Fibroblast of skin of left biceps (primary cell): ENCODE measurements around the gene EML2.
"Not testable (repeated sequence)": the region's sequence is repeated elsewhere in the genome, so short reads cannot be mapped to it uniquely, and the experiment has no call there.

Source experiments
- DNase-seq, 2 experiments: peaks; one replicate each; pipeline ENCODE4 v3.0.0-alpha.2; 2013; ENCODE audit warnings: low read depth in 2 of 2

The EML2 gene, protein sequence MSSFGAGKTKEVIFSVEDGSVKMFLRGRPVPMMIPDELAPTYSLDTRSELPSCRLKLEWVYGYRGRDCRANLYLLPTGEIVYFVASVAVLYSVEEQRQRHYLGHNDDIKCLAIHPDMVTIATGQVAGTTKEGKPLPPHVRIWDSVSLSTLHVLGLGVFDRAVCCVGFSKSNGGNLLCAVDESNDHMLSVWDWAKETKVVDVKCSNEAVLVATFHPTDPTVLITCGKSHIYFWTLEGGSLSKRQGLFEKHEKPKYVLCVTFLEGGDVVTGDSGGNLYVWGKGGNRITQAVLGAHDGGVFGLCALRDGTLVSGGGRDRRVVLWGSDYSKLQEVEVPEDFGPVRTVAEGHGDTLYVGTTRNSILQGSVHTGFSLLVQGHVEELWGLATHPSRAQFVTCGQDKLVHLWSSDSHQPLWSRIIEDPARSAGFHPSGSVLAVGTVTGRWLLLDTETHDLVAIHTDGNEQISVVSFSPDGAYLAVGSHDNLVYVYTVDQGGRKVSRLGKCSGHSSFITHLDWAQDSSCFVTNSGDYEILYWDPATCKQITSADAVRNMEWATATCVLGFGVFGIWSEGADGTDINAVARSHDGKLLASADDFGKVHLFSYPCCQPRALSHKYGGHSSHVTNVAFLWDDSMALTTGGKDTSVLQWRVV

DNA sequence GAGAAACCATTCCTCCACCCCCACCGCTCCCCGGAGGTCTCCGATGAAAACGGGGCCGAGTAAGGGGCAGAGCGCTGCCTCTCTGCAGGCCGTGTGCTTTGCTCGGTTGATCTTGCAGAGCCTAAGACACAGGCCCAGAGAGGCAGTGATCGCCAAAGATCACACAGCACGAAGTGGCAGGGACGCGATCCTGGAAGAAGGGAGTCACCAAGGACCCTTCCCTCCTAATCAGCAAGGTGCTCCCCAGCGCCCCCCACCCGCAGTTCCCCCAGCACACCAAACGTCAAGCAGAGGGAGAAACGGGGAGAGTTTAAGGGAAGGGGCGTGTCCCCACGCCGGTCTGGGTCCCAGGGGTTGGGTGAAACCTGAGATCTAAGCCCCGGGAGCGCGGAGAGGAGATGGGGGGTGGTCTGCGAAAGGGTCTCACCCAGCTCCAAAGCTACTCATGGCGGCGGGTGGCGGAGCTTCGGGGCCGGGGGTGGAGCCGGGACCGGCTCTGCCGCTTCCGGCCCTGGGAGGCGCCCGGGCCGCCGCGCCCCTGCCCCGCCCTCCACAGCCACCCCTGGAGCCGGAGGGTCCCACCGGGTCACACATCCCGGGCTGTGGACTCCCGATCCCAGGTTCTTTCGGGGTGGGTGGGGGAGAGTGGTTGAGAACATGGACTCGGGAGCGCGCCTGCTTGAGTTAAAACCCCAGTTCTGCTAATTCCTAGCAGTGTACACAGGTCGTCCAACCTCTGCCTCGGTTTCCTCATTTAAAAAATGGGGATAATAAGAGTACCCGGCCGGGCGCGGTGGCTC is at the start of gene EML2:
TSS of gene EML2 (minus strand) at position 468 of the 800 bp plus-strand sequence. CDS start at position 447, 21 bp downstream.
- no peak for DNase-seq

DNA sequence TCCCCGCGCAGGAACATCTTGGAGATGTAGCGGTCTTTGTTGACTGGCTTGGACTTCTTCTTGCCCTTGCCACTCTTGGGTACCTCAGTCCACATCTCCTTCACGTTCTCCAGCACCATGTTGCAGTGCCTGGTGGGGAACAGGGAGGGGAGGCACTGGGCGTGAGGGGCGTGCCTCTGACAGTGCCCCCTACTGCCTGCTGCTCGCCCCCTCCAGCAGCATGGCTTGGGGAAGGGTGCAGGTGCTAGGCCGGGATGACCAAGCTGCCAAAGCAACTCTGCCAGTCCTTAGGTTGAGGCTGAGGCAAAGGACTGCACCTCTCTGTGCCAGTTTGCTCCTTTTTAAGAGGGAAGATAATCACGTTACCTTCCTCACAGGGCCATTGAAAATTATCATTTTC is 48.4 kb upstream of the EML2 start:
- DNase-seq = no peak

DNA sequence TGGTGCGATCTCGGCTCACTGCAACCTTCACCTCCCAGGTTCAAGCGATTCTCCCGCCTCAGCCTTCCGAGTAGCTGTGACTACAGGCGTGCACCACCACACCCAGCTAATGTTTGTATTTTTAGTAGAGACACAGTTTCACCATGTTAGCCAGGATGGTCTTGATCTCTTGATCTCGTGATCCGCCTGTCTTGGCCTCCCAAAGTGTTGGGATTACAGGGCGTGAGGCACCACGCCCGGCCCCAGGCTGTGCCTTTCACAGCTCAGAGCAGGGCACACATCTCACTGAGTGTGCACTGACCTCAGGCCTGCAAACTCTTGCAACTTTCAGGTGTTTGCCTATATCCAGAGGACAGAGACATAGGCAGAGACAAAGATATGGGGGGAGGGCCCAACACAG is 45.8 kb upstream of the EML2 start:
- not testable (repeated sequence) for DNase-seq

DNA sequence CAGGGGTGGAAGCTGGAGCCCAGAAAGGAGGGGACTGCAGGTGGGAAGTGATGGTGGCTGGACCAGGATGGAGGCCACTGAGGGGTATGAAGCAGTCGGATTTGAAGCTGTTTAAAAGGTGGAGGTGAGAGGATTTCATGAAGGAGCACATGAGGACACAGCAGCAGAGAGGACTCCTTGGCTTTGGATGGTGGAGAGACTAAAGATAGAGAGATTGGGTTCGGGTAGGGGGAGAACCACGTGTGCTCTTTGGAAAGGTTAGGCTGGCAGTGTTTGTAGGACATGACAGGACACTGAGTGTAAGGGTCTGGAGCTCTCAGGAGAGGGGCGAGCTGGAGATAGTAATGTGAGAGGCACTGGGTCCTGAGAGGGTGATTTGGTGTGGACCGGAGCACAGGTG is 43.7 kb upstream of the EML2 start:
- no peak for DNase-seq

DNA sequence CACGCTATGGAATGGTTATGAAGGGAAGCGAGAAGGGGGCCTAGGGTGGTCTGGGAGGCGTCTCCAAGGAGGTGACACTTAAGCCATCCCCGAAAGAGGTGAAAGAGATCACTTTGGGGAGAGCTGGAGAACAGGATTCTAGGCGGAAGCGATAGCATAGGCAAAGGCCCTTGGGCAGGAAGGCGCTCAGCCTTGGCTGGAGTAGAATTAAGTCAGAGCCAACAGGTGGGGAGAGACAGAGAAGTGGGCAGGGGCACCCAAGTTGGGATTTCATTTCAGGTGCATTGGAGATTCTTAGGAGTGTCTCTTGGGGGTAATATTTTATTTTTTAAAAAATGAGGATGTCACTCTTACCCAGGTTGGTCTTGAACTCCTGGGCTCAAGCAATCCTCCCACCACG is 42.9 kb upstream of the EML2 start:
- DNase-seq = no peak

DNA sequence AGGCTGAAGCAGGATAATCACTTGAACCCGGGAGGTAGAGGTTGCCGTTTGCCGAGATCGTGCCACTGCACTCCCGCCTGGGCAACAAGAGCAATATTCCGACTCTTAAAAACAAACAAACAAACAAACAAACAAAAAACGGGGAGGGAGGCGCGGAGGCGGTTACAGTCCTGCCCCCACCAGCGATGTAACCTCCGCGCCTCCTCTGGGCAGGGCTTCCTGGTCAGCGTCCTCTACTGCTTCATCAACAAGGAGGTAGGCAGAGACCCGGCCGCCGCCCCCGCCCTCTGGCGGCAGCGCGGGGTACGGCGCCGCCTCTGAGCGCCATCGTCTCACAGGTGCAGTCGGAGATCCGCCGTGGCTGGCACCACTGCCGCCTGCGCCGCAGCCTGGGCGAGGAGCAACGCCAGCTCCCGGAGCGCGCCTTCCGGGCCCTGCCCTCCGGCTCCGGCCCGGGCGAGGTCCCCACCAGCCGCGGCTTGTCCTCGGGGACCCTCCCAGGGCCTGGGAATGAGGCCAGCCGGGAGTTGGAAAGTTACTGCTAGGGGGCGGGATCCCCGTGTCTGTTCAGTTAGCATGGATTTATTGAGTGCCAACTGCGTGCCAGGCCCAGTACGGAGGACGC is 42.3 kb upstream of the EML2 start:
- peak in 1 of 2 experiments; percentile 32 for DNase-seq

DNA sequence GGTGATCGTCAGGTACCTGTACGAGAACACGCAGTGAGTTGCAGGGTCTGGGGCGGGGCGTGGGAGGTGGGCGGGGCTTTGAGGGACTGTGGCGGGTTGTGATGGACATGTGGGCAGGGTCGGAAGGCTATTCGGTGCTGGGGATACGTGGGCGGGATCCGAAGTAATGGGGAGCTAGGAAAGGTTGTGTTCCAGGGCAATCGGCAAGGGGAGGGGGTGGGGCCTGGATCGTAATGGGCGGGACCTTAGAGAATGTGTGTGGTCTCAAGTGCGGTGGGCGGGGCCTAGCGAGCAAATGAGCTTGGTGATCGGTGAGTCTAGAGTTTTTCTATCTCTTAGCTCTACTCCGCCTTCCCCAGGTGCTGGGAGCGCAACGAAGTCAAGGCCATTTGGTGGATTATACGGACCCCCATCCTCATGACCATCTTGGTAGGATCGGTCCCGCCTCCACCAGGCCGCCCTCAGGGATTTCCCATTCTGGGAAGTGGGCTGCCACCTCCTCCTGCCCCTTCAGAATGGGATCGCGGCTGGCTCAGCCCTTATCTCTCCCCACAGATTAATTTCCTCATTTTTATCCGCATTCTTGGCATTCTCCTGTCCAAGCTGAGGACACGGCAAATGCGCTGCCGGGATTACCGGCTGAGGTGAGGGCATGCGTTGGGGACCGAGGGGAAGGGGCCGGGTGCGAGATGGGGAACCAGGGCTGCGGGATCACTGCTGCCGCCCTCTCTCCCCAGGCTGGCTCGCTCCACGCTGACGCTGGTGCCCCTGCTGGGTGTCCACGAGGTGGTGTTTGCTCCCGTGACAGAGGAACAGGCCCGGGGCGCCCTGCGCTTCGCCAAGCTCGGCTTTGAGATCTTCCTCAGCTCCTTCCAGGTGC is 38.4 kb upstream of the EML2 start:
- DNase-seq = peak in 1 of 2 experiments; percentile 20

DNA sequence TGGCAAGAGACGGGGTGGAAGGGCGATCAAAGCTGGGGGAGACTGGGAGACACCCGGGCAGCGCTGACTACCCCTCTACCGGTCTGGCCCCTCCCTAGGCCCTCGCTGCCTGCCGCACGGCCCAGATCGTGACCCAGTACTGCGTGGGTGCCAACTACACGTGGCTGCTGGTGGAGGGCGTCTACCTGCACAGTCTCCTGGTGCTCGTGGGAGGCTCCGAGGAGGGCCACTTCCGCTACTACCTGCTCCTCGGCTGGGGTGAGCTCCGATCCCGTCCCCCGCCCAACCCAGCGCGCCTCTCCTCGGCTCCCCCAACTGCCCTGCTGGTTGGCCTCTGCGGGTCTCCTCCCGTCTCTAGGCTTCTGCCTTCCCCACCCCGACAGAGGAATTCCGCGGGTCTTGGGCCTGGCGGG is 37.7 kb upstream of the EML2 start:
- no peak for DNase-seq

DNA sequence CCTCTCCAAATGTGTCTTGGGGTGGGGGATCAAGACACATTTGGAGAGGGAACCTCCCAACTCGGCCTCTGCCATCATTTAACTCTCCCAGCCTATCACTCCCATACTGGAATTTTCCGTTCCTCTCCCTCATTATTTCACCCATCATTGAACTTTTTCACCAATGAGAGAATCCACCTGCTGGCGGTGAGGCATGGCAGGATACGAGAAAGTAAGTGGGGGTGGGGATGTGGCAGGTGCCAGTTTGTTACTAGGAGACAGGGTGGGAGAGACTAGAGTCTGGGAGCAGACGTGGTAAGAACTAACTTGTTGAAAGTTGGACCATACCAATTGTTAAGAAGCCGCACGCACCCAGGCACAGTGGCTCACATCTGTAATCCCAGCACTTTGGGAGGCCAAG is 35.7 kb upstream of the EML2 start:
- DNase-seq = no peak

DNA sequence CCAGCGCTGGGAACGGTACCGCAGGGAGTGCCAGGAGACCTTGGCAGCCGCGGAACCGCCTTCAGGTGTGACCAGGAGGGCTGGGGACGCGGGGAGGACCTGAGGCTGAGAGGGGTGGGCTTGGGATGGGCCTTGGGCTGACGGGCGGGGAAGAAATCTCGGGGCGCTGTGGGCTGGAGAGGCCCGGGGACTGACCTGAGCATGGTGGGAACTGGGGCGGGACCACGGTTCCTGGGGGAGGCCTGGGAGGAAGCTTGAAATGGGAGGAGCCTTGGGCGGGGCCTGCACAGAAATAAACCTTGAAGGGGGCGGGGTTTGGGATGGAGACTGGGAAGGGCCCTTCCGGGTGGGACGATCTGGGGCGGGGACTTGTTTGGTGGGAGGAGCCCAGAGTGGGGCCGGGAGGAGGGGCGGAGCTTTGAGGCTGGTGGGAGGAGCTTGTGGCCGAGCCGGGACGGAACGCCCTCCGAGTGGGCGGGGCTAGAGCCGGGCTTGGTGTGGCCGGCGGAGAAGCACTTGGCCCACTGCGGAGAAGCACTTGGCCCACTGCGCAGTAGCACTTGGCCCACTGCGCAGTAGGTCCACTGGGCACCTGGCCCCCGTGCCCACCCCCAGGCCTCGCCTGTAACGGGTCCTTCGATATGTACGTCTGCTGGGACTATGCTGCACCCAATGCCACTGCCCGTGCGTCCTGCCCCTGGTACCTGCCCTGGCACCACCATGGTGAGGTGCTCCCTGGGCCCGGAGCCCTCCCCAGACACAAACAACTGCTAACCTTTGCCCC is 31.7 kb upstream of the EML2 start:
- DNase-seq = peak in 1 of 2 experiments; percentile 39

DNA sequence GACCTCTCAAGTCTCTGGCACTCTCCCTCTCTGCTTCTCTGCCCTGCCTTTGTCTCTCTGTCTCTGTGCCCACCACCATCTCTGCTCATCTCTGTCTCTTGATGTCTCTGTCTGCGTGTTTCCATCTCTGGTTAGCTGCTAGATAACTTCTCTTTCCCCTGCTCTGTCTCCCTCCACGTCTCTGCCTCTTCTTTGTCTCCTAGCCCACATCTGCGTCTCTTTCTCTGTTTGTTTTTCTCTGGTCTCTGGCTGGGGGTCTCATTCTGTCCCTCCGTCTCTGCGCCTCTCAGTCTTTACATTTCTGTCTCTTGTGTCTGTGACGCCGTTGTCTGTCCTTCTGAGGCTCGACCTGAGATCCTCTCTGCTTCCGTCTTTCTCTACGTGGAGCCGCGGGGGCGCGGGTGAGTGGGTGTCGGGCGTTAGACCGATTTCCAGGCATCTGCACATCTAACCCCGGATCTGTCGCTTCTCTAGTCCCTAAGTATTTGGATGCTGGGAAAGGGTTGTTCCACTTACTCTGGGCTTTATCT is 29.2 kb upstream of the EML2 start:
- no peak for DNase-seq

DNA sequence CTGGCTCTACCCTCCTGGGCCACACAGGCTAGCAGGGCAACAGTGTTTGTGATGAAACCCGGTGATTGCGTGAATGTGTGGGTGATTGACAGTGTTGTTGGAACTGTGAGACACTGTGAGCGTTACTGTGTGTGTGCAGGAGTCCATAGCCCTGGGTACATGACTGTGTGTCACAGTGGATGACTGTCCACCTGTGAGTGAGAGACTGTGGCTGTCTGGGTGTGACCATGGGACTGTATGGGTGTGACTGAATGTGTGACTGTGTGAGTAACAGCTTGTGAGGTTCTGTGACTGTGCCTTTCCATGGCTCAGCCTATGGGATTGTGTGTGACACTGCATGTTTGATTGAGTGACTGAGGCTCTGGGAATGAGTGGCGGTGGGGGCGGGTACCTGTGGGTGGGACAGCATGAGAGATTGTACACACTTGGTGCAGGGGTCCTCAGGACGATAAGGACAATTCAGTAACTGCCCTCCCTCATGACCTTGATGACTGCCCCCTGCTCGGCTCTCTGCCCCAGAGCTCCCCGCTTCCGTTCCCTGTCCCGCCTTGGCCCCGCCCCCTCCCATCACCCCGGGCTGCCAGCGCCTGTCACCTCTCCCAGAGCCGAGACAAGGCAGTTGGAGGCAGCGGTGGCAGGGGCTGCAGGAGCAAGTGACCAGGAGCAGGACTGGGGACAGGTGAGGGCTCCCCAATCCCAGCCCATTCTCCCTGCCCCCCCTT is 28.6 kb upstream of the EML2 start, which contains the start of gene GIPR:
TSS of gene GIPR (plus strand) at position 602 of the 722 bp plus-strand sequence. CDS start 1,300 bp downstream, outside the sequence.
- DNase-seq = no peak

DNA sequence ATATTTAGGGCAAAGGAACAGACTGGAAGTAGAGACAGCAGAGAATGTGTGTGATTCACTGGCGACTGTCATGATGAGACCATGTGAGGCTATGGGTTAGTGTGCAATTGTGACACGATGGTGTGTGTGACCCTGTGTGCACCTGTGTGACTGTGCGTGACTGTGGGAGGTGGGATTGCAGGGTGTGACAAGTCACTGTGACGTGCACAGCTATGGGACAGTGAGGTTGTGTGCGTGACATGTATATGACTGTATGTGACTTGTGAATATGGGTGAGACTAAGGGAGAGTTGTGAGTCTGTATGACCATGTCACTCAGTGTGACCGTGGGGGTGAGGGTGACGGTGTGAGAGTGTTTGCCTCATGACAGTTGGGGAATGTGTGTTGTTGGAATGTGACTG is 25.4 kb upstream of the EML2 start:
- no peak for DNase-seq

DNA sequence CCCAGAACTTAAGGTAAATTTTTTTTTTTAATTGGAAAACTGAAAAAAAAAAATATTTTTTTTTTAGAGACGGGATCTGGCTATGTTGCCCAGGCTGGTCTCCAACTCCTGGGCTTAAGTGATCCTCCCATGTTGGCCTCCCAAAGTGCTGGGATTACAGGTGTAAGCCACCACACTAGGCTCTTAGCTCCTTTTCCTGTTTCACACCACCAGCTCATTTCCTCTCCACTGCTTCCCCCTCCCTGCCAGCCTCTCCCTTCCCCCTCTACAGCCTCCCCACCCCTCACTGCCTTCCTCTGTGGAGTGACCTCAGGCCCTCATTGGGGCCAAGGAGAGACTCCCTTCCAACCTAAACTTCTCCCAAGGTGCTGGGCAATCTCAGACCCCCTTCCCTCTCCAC is 24.6 kb upstream of the EML2 start:
- DNase-seq = no peak

DNA sequence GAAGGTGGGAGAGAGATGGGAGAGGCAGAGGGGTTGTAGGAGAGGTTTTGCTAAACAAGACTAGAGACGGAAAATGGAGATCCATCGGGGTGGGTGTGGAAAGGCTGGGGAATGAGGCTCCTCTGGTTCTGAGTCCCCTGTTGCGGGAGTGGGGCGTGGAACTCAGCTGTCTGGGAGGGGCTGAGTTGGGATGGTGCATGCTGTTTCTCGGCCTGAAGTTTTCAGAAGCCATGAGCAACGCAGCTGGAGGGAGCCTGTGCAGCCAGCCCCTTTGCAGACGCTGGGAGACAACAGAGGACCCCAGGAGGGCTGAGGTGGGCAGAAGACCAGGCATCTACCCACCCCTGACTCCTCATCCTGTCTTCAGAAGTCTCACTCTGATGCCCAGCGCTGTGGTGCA is 21.4 kb upstream of the EML2 start:
- DNase-seq = no peak

DNA sequence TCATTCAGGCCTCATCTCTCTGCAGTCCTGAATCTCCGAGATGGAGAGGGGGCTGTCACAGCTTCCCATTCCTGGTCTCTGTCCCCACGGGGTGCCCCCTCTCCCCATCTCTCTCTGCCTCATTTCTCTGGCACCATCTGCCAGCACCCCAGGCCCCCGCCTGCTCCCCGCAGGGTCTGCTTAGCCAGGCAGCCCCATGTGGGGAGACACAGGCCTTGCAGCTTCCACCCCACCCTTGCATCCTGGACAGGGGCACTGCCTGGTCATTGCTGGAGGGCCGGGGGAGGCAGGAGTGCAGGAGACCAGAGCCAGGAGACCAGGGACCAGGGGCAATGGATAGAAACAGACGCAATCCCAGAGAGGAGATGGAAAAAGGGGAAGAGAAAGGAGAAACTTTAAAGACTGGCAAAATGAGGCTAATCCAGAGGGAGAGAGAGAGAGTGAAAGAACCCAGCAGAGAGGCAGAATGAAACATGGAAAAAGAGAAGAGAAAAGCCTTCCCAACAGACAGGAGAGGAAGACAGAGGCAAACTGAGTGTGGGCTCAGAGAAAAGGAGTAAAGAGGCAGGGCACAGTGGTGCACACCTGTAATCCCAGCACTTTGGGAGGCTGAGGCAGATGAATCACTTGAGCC is 20.0 kb upstream of the EML2 start:
- DNase-seq = no peak

DNA sequence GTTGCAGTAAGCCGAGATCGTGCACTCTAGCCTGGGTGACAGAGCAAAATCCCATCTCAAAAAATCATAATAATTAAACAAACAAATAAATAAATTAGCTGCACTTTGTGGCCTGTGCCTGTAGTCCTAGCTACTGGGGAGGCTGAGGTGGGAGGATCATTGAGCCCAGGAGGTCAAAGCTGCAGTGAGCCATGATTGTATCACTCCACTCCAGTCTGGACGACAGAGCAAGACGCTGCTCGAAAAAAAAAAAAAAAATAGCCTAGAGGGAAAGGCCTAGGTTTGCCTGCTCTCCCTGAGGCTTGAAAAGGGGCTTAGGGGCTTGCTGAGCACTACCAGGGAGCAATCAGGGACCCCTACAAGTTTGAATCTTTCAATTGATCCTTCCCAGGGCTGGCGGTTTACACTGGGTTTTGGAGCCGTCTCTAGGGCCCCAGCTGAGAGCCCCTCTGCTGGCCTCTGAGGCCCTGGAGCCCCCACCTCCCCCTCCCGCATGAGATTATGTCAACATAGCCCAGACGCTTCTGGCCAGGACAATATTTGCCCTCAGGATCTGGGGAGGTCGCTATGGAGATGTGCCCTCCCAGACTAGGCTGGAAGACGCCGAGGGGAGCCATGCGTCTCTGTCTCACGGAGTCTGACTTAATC is 18.4 kb upstream of the EML2 start:
- no peak for DNase-seq

DNA sequence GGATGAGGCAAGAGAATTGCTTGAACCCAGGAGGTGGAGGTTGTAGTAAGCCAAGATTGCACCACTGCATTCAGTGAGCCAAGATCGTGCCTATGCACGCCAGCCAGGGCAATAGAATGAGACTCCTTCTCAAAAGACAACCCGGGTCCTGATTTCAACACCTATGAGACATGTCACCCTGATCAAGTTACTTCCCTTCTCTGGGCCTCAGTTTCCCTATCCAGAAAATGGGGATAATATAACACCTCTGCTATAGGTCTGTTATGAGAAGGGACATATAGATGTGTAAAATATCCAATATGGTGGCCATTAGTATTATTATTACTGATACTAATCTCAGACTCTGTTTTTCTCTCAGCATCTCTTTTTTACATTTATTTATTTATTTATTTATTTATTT is 15.9 kb upstream of the EML2 start:
- no peak for DNase-seq
